IMR-90 (cell line): ENCODE results near the gene SCLY. TPM values are rescaled to one million over a fixed set of nuclear protein-coding genes. Genes with fewer than 3 reads are reported as not detected.

Experiments used
- ATAC-seq: fragments of 200-7000 bp; cut with Tn5 transposase; 2 replicates; pipeline ENCODE4 v1.9.1; 2020; ENCODE audit warnings: low read depth, mild to moderate bottlenecking, moderate library complexity
- BruUV-seq: library from RNA; stranded (reverse); fragments of 400-500 nt; replicated peaks from 2 replicates; lab custom pipeline; 2021; lab: Mats Ljungman, UMichigan
- CTCF ChIA-PET: fragments of 300-600 bp; formaldehyde crosslinking; extraction: SDS; loops from one replicate; lab custom pipeline; 2021; ENCODE audit warnings: antibody characterized with exemption; lab: Yijun Ruan, JAX
- POLR2A ChIA-PET: fragments of 300-600 bp; sonication (Branson Sonifier 250); formaldehyde crosslinking; loops from one replicate; lab custom pipeline; 2022; ENCODE audit warnings: antibody characterized with exemption; ENCODE audit not compliant: unreplicated experiment; lab: Charles Lee
- DNase-seq: peaks from one replicate; pipeline ENCODE4 v3.0.0; 2013
- H2AFZ ChIP-seq: replicated peaks from 2 replicates; pipeline ENCODE3; 2013; ENCODE audit warnings: low read length, mild to moderate bottlenecking; ENCODE audit not compliant: poor library complexity
- H2AK5ac ChIP-seq: 2 replicates; pipeline ENCODE4 v1.6.1; 2013; ENCODE audit warnings: low read depth, low read length, inconsistent platforms
- H2AK9ac ChIP-seq: replicated peaks from 2 replicates; pipeline ENCODE3; 2013; ENCODE audit warnings: mild to moderate bottlenecking, low read depth, low read length, moderate library complexity; ENCODE audit not compliant: poor library complexity
- H2BK120ac ChIP-seq: 2 replicates; pipeline ENCODE4 v1.6.1; 2013; ENCODE audit warnings: low read depth, low read length, inconsistent platforms
- H2BK15ac ChIP-seq: 3 replicates; pipeline ENCODE4 v1.6.1; 2013; ENCODE audit warnings: low read depth, low read length, inconsistent platforms
- H2BK20ac ChIP-seq: 2 replicates; pipeline ENCODE4 v1.6.1; 2013; ENCODE audit warnings: low read depth, mild to moderate bottlenecking, inconsistent platforms, low read length, moderate library complexity
- H2BK5ac ChIP-seq: 2 replicates; pipeline ENCODE4 v1.6.1; 2013; ENCODE audit warnings: mild to moderate bottlenecking, low read depth, low read length, inconsistent platforms; ENCODE audit not compliant: poor library complexity, severe bottlenecking
- H3K14ac ChIP-seq: replicated peaks from 2 replicates; pipeline ENCODE4 v1.6.1; 2013; ENCODE audit warnings: low read depth, low read length, inconsistent platforms
- H3K18ac ChIP-seq: 2 replicates; pipeline ENCODE4 v1.6.1; 2013; ENCODE audit warnings: low read depth, low read length, control low read depth
- H3K23ac ChIP-seq: 2 replicates; pipeline ENCODE4 v1.6.1; 2013; ENCODE audit warnings: low read depth, low read length, inconsistent platforms
- H3K27ac ChIP-seq: 2 replicates; pipeline ENCODE4 v1.5.1; 2013; ENCODE audit warnings: mild to moderate bottlenecking, control low read depth, low read length; ENCODE audit not compliant: insufficient read depth
- H3K27me3 ChIP-seq: 2 replicates; pipeline ENCODE4 v1.6.1; 2013; ENCODE audit warnings: low read length; ENCODE audit not compliant: control insufficient read depth, insufficient read depth
- H3K36me3 ChIP-seq: 2 replicates; pipeline ENCODE4 v1.6.1; 2013; ENCODE audit warnings: low read length, mixed read lengths; ENCODE audit not compliant: control insufficient read depth, insufficient read depth
- H3K4ac ChIP-seq: 2 replicates; pipeline ENCODE4 v1.6.1; 2013; ENCODE audit warnings: low read depth, low read length, inconsistent platforms
- H3K4me1 ChIP-seq: 2 replicates; pipeline ENCODE4 v1.6.1; 2013; ENCODE audit warnings: low read length, mixed read lengths; ENCODE audit not compliant: control insufficient read depth, insufficient read depth
- H3K4me2 ChIP-seq: 2 replicates; pipeline ENCODE4 v1.6.1; 2013; ENCODE audit warnings: low read depth, mild to moderate bottlenecking, control low read depth, low read length, moderate library complexity
- H3K4me3 ChIP-seq: 2 replicates; pipeline ENCODE4 v1.5.1; 2013; ENCODE audit warnings: low read depth, mild to moderate bottlenecking, control low read depth, low read length, moderate library complexity; ENCODE audit not compliant: insufficient read depth
- H3K56ac ChIP-seq: 2 replicates; pipeline ENCODE4 v1.6.1; 2013; ENCODE audit warnings: low read length, inconsistent platforms; ENCODE audit not compliant: insufficient read depth; ENCODE audit errors: extremely low read depth
- H3K79me1 ChIP-seq, 2 experiments: 2 replicates each; pipeline ENCODE4 v1.6.1; 2013; ENCODE audit warnings: low read length in 2 of 2, inconsistent platforms in 1 of 2, low read depth in 1 of 2
- H3K9ac ChIP-seq: 2 replicates; pipeline ENCODE4 v1.6.1; 2013; ENCODE audit warnings: low read depth, low read length, control low read depth
- H3K9me1 ChIP-seq: 2 replicates; pipeline ENCODE4 v1.6.1; 2013; ENCODE audit warnings: low read length, inconsistent platforms; ENCODE audit not compliant: insufficient read depth
- H3K9me3 ChIP-seq: 2 replicates; pipeline ENCODE4 v1.6.1; 2013; ENCODE audit warnings: low read length; ENCODE audit not compliant: control insufficient read depth, insufficient read depth
- H4K20me1 ChIP-seq: 2 replicates; pipeline ENCODE4 v1.6.1; 2013; ENCODE audit warnings: low read length, inconsistent platforms; ENCODE audit not compliant: insufficient read depth
- H4K5ac ChIP-seq: 2 replicates; pipeline ENCODE4 v1.6.1; 2013; ENCODE audit warnings: mild to moderate bottlenecking, low read depth, low read length, control low read depth
- H4K8ac ChIP-seq, 2 experiments: 2 replicates each; pipeline ENCODE4 v1.6.1; 2013; ENCODE audit warnings: low read depth in 2 of 2, low read length in 2 of 2, control low read depth in 1 of 2, inconsistent platforms in 1 of 2
- H4K91ac ChIP-seq: 2 replicates; pipeline ENCODE4 v1.6.1; 2013; ENCODE audit warnings: low read depth, low read length, inconsistent platforms; ENCODE audit not compliant: insufficient read depth
- BHLHE40 ChIP-seq: fragments of 150-350 bp; IDR thresholded peaks from 2 replicates; pipeline ENCODE4 v1.6.1; 2016; ENCODE audit warnings: mild to moderate bottlenecking, low read depth, low read length
- NFE2L2 ChIP-seq: fragments of 150-350 bp; IDR thresholded peaks from 2 replicates; pipeline ENCODE4 v1.6.1; 2016; ENCODE audit warnings: low read depth, mild to moderate bottlenecking, low read length
- POLR2A ChIP-seq: IDR thresholded peaks from 2 replicates; pipeline ENCODE4 v1.6.1; 2012; ENCODE audit warnings: mild to moderate bottlenecking, low read depth, low read length
- WGBS, 2 experiments: methylation state at CpG; one replicate each; pipeline versions ENCODE4 v1.1.5 to v1.1.7; 2013; ENCODE audit warnings: missing lambda C conversion rate in 2 of 2; ENCODE audit not compliant: insufficient read length in 1 of 2; ENCODE audit errors: extremely low coverage in 2 of 2; 5-methylcytosine and 5-hydroxymethylcytosine counted together
- dilution Hi-C: fragments of 300-500 bp; cut with HindIII; formaldehyde crosslinking; loops from one replicate; pipeline ENCODE4 v1.14.3; 2018; ENCODE audit warnings: low sequenced_read_pairs; ENCODE audit not compliant: unreplicated experiment
- in situ Hi-C: fragments of 300-500 bp; cut with MboI; formaldehyde crosslinking; loops from 3 replicates; pipeline ENCODE4 v1.14.3; 2019; ENCODE audit warnings: low sequenced_read_pairs, inconsistent platforms, mixed read lengths
- intact Hi-C: fragments of 100-400 bp; cut with micrococcal nuclease; formaldehyde crosslinking; loops from 2 replicates; pipeline ENCODE4 v1.10.0; 2022
- polyA plus RNA-seq, 3 experiments: library from polyadenylated mRNA; depleted of rRNA; stranded (reverse); fragments of >200 nt; gene quantifications; 2 replicates each; pipeline ENCODE4 v1.2.3, GENCODE V29; 2012; ENCODE audit warnings: low replicate concordance in 1 of 3
- total RNA-seq: library from RNA; depleted of rRNA; stranded (reverse); fragments of >200 nt; gene quantifications from 2 replicates; pipeline ENCODE4 v1.2.3, GENCODE V29; 2012

SCLY gene
- total and polyA plus RNA-seq, 2 of the 4 experiments (the other 2 are of a cell fraction): 8.6 to 10.5 TPM

DNA sequence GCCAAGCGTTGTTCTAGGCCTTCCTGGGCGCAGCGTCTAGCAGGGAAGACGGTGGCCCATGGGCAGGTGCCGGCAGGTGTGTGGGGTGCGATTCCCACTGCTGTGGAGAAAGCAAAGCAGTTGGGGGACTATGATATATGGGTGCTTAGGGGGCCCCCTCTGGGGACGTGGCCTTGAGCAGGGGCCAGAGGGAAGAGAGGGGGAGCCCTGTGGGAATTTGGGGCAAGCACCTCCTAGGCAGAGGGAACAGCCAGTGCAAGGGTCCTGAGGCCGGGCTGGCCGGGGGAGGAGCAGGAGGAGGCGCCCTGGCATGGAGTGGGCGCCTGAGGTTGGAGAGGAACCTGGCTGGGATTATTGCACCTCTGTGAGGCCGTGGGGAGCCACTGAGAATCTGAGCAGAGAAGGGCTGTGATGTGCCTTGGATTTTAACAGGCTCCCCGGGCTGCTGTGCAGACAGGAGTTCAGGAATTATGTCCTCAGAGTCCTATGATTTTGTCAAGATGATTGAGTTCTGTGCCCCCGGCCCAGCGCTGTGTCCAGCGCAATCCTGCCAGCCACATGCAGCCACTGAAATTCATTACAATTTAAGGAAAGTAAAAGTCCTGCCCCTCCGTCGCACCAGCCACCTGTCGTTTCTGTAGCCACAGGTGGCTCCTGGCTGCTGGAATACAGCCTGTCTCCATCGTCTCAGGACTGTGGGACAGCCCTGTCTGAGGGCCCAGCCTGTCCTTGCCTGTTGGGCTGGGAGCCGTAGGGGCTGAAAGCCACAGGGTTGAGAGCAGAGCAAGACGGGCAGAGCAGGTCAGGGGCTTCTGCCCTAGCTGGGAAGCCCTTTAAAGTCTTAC is 68.6 kb downstream of the SCLY start:
- no peak for DNase-seq
- H4K8ac ChIP-seq: no peak overlapping the region
- no peak overlapping the region for H2AK5ac ChIP-seq
- intact Hi-C loops (no loop called here), dilution Hi-C loops (no loop called here), in situ Hi-C loops (no loop called here)
- no peak overlapping the region for H2BK20ac ChIP-seq
- H3K4me3 ChIP-seq: no peak overlapping the region
- H2BK5ac ChIP-seq: no peak overlapping the region
- WGBS, 2 experiments: 78% methylated on average over 17 of the region's 22 CpGs; no CpG with 5 or more reads in 1 of the 2 experiments
- no peaks in the 10 kb centered on the region for H3K27me3 ChIP-seq
- no peak overlapping the region for H2AFZ ChIP-seq
- H3K14ac ChIP-seq: no peak overlapping the region
- no peak overlapping the region for H2BK15ac ChIP-seq
- ChIA-PET CTCF (no interaction called here), POLR2A (no interaction called here)
- H3K4me2 ChIP-seq: no peak overlapping the region
- H3K4me1 ChIP-seq: peaks cover 6% of the 10 kb centered on the region
- no peaks in the 10 kb centered on the region for H4K20me1 ChIP-seq
- peaks cover 3% of the 10 kb centered on the region; the same call in 1 of the 2 replicates for H3K9me1 ChIP-seq
- H3K56ac ChIP-seq: no peak overlapping the region
- H3K27ac ChIP-seq: no peak overlapping the region
- no peak overlapping the region for H3K18ac ChIP-seq
- no peaks in the 10 kb centered on the region for H3K36me3 ChIP-seq
- no TSS peak for BruUV-seq
- H3K9ac ChIP-seq: no peak overlapping the region
- no peak overlapping the region for H4K91ac ChIP-seq
- no peak for ATAC-seq
- H3K4ac ChIP-seq: no peak overlapping the region
- TF ChIP-seq BHLHE40 (no peak), POLR2A (no peak), NFE2L2 (no peak)
- no peak overlapping the region for H4K5ac ChIP-seq
- no peak overlapping the region for H2BK120ac ChIP-seq
- no peak overlapping the region for H3K23ac ChIP-seq
- H2AK9ac ChIP-seq: peak overlapping the region; percentile 3
- no peaks in the 10 kb centered on the region for H3K79me1 ChIP-seq
- H3K9me3 ChIP-seq: no peaks in the 10 kb centered on the region
